HG03139 (cell line): Measurements from ENCODE around the gene DDAH2.
"Not testable (repeated sequence)": the region's sequence is repeated elsewhere in the genome, so short reads cannot be mapped to it uniquely, and the experiment has no call there.

Experiments
- ATAC-seq: cut with Tn5 transposase; IDR thresholded peaks from one replicate; pipeline ENCODE4 v1.9.1; 2021; ENCODE audit not compliant: unreplicated experiment

Gene DDAH2

GRCh38 chr6:31715022-31715958, 13.8 kb downstream of the DDAH2 start, which contains the start of gene LY6G6D:
Gene LY6G6D (plus strand): TSS chr6:31715348. CDS start chr6:31715356, 8 bp downstream.
- no peak for ATAC-seq

GRCh38 chr6:31713991-31714684, 15.0 kb downstream of the DDAH2 start:
- no peak for ATAC-seq

- no peak for ATAC-seq
Measured at GRCh38 chr6:31713465-31713864, 15.6 kb downstream of the DDAH2 start.

- no peak for ATAC-seq
Measured at GRCh38 chr6:31712296-31712695, 16.8 kb downstream of the DDAH2 start.

GRCh38 chr6:31711233-31711632, 17.9 kb downstream of the DDAH2 start:
- ATAC-seq = no peak

- ATAC-seq = no peak
Measured at GRCh38 chr6:31710523-31711219, 18.4 kb downstream of the DDAH2 start.

- not testable (repeated sequence) for ATAC-seq
Measured at GRCh38 chr6:31709157-31709556, 19.9 kb downstream of the DDAH2 start.

- no peak for ATAC-seq
Measured at GRCh38 chr6:31708224-31708623, 20.9 kb downstream of the DDAH2 start.

- no peak for ATAC-seq
Measured at GRCh38 chr6:31707701-31708100, 21.4 kb downstream of the DDAH2 start.

GRCh38 chr6:31706599-31706998, 22.5 kb downstream of the DDAH2 start, which contains the start of gene LY6G6F:
Gene LY6G6F (plus strand): TSS chr6:31706866. CDS start chr6:31706907, 41 bp downstream.
- no peak for ATAC-seq

GRCh38 chr6:31705931-31706330, 23.2 kb downstream of the DDAH2 start:
- no peak for ATAC-seq

GRCh38 chr6:31702819-31703716, 26.0 kb downstream of the DDAH2 start, which contains the start of gene ABHD16A:
Gene ABHD16A (minus strand): TSS chr6:31703324. CDS start chr6:31703281, 43 bp downstream.
- ATAC-seq = peak; percentile 90

- ATAC-seq = no peak
Measured at GRCh38 chr6:31702405-31702818, 26.7 kb downstream of the DDAH2 start.

GRCh38 chr6:31701666-31702404, 27.3 kb downstream of the DDAH2 start:
- no peak for ATAC-seq

- ATAC-seq = no peak
Measured at GRCh38 chr6:31700740-31701401, 28.2 kb downstream of the DDAH2 start.

GRCh38 chr6:31697555-31697954, 31.5 kb downstream of the DDAH2 start:
- ATAC-seq = no peak

- ATAC-seq = no peak
Measured at GRCh38 chr6:31693535-31693934, 35.6 kb downstream of the DDAH2 start.

GRCh38 chr6:31692886-31693285, 36.2 kb downstream of the DDAH2 start:
- no peak for ATAC-seq

GRCh38 chr6:31692353-31692752, 36.7 kb downstream of the DDAH2 start:
- no peak for ATAC-seq
